Tongue (tissue), 2 donors: ENCODE measurements around the gene GAS2L2. TPM values are rescaled to one million over a fixed set of nuclear protein-coding genes. Genes with fewer than 3 reads are reported as not detected.
"Not testable (repeated sequence)": the region's sequence is repeated elsewhere in the genome, so short reads cannot be mapped to it uniquely, and the experiment has no call there.

Source experiments
- DNase-seq: peaks from one replicate; pipeline ENCODE4 v3.0.0-alpha.2; 2015
- total RNA-seq: library from RNA; depleted of rRNA; stranded (reverse); fragments of >200 nt; gene quantifications from one replicate; pipeline ENCODE4 v1.2.3, GENCODE V29; 2014

Gene GAS2L2
- total RNA-seq, 1 donor from 2014 or later, result not detected

DNA sequence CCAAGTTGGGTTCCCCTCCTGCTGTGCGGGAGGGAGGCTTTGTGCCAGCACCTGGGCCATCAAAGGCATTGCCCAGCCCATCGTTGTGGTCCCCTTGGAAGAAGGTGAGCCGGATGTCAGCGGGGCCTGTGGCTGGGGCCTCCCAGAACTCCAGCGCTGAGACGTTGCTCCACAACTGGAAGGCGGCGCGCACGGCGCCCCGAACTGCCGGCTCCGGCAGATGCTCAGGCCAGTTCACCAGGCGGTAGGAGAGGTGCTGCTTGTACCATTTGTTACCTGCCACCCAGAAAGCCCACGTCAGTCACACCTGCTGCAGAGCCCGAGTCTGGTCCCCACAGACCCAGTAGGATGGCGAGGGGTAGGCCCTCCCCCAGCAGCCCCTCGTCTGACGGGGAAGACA is 20.1 kb upstream of the GAS2L2 start:
- DNase-seq, result no peak

DNA sequence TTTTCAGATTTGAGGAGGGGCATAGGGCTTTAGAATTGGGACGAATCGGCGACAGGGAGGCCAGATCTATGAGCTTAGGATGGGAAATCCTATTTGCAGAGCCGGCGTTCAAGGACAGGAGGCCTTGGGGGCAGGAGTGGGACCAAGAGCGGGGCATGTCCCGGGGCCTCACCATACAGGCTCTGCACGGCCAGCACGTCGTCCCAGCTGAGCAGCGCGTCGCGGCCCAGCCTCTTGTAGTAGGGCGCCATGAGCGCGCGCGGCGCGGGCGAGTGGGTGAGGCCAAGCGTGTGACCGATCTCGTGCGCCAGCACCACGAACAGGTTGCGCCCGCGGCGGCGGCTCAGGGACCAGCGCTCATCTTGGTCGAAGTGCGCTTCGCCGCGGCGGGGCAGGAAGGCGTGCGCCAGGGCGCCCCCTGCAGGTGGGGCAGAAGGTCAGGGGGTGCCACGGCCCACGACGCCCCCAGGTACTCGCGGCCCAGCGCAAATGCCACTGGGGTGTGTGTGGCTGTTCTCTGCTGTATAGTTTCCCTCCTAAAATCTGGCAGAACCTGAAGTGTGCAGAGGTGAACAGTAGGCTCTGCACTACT is 17.0 kb upstream of the GAS2L2 start:
- DNase-seq, result no peak

DNA sequence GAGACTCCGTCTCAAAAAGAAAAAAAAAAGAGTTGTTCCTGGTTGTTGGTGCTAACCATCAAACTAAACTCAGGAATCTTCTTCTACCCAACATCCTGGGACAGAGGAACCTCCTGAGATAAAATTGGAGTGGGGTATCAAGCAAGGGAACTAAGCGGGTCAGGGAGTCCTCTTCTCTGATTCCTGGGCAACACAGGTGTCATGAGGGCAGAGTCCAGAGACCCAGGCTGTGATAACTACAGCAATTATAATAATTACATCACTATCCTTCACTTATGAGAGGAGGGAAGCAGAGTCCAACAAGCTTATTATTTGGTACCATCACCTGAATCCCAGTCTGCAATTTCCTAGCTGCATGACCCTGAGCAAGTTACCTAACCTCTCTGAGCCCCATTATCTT is 15.8 kb upstream of the GAS2L2 start:
- no peak for DNase-seq

DNA sequence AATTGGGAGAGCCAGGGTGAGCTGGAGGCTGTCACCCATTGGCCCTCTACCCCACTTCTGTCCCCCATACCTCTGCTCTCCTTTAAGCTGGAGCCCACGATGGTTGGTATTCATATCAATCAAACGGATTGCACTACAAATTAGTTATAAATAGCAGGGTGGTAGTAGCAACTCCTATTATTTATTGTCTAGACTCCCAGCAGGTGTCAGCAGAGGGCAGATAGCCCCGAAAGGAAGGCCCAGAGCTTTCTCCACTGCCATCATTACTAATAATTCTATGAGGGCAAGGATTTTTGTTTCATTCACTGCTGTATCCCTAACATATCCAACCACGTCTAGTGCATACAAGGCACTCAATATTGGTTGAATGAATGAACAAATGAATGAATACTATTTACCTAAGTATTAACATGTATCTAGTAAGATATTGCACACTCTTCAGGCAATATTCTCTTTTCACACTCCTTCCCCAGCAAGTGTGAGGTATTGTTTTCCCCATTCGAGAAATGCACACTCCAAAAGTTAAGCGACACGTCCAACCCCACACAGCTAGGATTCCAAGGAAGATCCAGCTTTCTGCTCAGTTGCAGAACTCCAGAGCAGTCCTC is 14.0 kb upstream of the GAS2L2 start:
- peak; percentile 58 for DNase-seq

DNA sequence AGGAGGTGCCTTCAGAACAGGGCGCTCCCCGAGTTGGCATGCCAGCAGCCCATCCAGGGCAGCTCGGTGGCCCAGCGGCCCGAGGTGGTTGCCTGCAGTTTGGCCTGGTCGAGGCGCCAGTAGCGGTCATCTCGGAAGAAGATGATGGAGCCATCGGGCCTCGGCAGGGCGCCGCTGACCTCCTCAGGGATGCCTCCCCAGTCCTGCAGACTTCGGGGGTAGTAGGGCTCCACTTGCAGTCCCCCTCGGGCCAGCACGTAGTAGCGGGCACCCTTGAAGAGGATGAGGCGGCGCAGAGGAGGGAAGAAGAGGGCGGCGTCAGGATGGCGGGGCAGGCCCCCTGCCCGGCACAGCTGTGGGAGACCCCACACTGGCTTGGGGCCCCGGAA is 13.4 kb upstream of the GAS2L2 start:
- DNase-seq, result no peak

DNA sequence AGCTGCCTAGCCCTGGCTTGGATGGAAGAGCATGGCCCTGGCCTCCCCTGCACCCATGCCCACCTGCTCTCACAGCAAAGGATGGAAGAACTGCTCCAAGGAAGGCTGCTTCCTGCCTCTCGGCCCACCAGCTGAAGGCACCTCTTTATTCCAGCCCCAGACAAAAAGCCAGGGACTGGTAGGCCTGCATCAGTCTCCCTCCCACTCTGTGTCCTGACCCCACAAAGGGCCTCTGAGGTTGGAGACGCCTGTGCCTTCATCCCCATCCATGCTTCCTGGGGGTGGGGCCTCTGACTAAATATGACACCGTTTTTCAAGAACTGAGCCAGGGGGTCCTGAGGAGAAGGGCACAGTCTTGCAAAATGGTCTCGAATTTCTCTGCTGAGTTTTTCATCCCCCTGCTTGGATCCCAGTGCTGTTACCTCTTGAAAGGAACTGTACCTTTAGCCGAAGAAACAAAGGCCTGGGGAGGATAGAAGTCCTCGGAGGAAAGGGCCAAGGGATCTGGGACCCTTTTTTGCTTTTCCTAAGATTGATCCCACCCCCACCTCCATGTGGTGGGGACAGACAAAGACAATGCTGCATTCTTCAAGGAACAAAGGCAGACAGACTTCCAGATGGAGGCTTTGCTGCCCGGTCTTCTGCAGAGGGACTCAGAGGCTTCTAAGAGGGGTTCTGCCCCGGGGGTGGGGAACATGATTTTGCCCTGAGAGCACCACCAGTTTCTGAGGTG is 12.9 kb upstream of the GAS2L2 start:
- DNase-seq, result no peak

DNA sequence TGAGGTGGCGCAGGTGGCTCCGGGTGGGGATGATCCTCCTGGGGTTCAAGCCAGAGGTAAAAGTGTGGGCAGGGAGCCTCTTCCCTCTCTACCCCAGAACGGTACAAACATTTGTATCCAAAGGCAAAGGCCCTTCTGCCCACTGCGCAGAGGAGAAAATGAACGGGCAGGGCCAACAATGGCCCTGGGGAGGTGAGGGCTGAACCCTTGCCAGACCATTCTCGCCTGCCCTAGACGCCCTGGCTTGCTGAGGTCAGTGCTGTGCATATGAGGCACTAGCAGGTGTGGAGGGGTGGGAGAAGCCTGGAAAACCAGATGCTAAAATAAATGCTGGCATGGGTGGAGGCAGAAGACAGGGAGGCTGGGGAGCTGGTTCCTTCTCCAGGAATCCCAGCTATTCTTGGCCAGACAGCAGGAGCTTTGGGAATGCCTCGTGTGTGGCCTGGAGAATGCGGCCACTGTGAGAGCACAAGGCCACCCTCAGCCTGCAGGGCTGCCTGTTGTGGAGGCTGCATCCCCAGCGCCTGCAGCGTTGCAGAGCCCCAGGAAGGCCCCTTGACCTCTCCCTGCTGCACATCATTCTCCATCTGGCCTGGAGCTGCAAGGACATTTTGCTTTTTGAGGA is 12.2 kb upstream of the GAS2L2 start:
- DNase-seq, result peak; percentile 31

DNA sequence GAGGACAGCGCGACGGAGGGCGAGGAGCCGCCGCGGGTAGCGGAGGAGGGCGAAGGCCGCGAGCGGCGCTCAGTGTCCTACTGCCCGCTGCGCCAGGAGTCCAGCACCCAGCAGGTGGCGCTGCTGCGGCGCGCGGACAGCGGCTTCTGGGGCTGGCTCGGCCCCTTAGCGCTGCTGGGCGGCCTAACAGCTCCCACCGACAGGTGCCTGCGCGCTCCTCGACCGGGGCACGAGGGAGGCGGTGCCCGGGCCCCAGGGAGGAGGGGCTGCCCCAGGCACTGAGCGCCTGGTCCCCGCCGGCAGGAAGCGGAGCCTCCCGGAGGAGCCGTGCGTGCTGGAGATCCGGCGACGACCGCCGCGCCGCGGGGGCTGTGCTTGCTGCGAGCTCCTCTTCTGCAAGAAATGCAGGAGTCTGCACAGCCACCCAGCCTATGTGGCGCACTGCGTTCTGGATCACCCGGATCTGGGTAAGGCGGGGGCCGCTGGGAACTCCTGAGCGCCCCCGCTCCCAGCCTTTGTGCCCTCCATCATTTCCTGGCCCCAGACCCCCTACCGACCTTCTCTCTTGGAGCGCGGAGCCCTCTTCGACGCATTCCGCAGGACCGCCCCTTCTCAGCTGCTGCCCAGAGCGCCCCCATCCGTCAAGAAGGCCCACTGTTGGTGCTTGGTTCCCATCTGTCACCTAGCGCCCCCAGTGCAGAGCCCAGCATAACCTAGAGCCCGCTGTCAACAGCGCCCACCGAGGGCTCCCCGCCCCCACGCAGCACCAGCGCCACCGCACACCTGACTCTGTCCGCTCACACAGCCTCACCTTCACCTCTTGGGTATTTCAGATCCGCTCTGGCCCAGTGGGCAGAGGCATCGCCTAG is 11.3 kb upstream of the GAS2L2 start:
- peak; percentile 93 for DNase-seq

DNA sequence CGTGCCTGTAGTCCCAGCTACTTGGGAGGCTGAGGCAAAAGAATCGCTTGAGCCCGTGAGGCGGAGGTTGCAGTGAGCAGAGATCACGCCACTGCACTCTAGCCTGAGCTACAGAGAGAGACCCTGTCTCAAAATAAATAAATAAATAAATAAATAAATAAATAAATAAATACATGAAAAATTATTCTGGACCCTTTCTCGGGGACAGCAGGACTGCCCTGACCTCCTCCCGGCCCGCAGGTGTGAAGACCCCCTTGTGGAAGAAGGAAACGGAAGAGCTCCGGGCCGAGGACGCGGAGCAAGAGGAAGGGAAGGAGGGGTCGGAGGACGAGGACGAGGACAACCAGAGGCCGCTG is 10.7 kb upstream of the GAS2L2 start:
- DNase-seq, result no peak

DNA sequence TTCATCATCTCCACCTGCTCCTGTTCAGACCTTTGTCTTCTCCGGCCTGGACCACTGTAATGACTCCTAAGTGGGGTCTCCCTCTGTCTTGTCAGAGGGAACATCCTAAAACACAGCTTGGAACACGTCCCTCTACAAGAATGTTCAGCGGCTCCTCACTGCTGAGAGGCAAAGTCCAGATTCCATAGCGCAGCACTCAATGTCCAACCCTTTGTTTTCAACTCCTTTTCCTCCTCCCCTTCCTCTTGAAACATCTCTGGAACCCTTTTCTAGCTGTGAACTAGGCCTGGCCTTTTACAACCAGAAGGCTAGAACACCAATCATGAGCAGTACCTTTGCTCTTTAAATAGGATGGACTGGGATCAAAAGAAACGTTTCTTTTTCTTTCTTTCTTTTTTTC is 8.6 kb upstream of the GAS2L2 start:
- DNase-seq, result no peak

DNA sequence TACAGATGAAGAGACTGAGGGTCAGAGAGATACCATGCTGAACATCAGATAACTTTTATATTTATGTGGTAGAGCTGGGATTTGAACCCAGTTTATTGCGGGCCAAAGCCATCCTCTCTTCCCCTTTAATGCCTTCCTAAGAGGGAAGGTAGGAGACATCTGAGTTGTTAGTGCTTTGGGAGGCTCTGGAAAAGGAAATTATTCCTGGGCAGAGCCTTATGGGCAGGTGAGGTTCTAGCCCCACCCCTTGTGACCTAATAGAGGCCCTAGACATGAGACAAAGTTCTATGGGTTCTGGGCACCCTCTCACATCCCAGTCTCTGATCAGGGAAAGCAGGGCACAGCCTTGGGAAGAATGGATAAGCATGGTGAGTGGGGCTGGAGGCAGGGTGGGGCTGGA is 7.5 kb upstream of the GAS2L2 start, which contains the start of gene C17orf50:
TSS of gene C17orf50 (plus strand) at position 301 of the 400 bp plus-strand sequence. CDS start at position 356, 55 bp downstream.
- DNase-seq, result no peak

DNA sequence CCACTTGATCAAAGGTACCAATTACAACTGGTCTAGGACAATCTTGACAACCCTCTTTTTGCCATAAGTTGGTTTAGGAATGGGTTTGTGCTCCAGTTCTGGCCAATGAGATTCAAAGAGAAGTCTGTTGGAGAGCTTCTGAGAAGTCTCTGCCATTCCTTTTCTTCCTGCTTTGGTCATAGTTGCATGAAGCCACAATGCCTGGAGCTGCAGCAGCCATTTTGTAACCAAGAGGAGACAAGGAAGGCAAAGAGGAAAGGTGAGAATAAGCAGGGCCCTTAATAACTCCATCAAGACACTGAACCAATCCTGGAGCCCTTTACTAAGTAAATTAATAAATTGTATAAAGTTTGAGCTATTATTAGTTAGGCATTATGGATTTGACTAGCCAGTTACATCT is 4.2 kb upstream of the GAS2L2 start:
- no peak for DNase-seq

DNA sequence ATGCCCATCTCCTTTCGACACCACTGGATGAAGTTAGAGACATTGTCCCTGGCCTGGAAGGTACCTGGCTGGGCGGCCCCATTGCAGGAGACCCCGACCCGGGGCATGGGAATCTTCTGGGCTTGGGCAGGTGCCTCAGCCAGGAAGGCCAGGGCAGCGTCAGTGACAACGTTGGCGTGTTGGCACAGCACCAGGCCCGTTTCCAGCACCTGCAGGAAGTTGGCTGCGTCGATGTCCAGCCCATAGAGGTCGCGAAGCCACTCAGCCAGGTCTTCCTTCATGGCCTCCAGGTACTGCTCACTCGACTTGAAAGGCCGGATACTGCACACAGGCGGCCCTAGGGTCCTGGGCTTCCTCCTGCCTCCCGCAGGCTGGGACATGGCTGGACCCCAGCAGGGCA is 568 bp downstream of the GAS2L2 start:
- no peak for DNase-seq

DNA sequence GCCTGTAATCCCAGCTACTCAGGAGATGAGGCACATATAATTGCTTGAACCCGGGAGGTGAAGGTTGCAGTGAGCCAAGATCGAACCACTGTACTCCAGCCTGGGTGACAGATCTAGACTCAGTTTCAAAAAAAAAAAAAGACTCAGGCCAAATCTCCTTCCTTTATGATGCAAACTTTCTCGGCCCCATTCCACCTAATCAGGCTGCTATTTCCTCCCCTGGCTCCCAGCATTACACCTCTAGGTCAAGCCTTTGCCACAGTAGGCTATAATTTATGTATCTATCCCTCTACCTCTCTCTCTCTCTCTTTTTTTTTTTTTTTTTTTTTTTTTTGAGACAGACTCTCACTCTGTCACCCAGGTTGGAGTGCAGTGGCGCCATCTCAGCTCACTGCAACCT is 1.5 kb downstream of the GAS2L2 start:
- DNase-seq, result not testable (repeated sequence)

DNA sequence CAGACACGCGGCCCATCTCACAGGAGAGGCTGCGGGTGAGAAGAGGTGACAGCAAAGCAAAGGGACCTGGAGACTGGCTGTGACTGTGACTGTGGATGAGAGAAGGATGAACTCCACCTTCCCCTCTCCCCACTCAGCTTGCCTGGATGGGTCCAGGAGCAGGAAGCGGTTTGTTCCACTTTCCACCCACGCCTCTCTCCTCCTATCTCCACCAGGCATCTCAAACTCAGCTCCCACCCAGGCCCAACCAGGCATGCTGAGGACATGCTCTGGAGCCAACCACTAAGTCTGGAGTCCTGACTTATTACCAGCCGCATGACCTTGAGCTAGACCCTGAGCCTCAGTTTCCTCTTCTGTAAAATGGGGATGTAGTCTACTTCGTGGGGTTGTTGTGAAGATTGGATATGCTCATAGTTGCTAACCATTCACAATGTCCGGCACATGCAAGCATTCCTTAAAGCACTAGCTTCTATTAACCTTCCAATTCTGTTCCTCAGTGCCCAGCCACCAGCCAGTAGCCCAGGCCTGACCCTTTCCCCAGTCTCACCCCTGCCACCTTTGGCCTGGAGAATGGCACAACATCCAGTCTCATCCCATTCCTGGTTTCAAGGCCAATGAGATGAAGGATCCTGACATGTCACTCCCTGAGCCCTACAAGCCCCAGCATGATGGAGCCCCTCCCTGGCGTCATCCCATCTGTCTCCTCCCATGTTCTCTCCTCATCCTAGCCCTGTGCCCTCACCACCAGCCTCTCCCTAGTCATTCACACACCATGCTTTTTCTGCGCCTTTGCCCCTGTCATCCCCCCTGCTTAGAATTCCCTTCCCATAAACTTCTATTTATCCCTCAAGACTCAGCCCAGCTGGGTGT is 2.3 kb downstream of the GAS2L2 start:
- no peak for DNase-seq

DNA sequence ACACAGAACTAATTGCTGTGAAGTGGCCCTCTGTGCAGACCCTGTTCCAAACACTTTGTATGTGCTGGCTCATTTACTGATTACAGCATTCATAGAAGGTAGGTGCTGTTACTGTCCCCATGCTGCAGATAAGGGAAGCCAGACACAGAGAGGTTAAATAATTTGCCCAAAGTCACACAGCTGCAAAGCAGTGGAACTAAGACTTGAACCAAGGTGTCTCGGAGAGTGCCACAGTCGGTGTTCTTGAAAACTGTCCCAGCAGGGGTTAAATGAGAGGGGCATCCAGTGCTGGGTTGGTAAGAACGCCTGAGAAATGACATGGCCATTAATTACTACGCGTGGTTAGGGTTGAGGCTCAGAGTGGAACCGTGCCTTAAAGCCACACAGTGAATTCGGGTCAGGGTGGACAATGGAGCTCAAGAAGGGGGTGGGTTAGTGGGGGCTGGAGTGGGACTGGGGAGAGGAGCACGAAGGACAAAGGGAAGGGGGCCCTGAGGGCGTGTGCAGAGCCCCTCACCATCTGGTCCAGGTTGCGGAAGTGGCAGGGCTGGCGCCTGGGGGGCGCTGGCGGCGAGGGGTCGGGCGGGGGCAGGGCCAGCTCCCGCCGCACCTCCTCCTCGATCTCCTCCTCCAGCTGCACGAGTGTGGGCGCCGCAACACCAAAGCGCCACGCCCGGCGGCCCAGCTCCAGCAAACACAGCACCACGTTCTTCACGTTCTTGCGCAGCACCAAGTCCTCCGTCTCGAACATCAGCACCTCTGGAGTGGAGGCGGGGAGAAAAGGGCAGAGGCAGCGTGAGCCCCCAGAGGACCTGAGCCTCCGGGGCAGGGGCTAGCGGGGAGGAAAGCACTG is 3.3 kb downstream of the GAS2L2 start:
- DNase-seq, result no peak

DNA sequence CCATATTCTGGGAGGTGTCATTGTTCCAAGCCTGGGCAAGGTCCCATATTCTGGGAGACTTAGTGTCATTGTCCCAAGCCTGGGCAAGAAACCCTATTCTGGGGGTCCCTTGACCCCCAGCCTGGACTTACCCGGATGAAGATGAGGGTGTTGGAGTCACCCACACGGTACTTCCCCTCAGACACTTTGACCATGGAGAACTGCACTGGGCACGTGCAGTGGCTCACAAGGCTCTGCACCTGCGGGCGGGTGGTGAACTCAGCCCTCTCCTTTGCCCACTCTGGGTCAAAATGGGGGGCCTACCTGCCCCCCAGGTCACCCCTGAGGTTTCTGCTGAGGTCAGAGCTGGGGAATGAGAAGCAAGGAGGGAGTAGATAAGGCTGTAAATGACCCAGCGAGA is 4.1 kb downstream of the GAS2L2 start:
- DNase-seq, result no peak

DNA sequence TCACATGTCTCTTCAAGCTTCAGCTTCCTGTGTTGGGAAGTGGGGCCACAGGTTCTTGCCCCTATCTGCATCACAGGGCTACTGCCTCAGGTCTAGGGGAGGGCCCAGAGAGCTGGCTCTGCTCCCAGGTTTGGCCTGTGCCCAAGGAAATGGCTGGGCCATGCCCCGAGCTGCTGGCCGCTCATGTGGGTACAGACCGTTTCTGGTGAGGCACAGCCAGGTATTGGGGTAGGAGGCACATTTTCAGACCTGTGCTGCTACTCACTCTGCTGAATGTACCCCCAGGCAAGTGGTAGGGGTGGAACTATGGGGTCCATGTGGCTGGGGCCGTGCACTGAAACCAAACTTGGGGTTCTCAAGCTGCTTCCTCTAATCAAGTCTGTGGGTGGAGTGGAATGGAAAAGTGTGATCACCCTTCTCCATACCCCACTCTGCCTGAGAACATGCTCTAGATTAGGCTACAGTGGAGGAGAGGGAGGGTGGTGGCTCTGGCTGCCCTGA is 4.6 kb downstream of the GAS2L2 start:
- no peak for DNase-seq

DNA sequence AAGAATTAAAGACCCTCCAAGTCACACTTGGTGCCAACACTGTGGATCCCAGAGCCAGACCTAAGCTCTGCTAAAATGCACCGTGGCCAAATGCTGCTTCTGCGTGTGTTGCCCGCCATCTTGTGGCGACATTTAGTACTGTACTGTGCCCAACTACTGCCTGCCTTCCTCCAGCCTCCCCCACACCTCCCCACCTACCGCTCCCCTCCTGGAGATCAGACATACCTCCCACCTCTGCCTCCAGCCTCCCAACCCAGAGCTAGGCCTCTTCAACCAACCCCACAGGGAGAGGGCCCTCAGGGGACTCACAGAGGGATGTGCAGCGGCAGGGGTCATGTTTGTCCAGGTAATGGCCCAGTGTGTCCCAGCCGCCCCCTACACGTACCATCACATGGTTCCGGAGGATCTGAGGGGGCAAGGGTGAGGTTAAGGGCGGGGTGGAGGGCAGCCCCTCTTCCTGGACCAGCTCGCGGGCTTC is 5.5 kb downstream of the GAS2L2 start:
- DNase-seq, result peak; percentile 86

DNA sequence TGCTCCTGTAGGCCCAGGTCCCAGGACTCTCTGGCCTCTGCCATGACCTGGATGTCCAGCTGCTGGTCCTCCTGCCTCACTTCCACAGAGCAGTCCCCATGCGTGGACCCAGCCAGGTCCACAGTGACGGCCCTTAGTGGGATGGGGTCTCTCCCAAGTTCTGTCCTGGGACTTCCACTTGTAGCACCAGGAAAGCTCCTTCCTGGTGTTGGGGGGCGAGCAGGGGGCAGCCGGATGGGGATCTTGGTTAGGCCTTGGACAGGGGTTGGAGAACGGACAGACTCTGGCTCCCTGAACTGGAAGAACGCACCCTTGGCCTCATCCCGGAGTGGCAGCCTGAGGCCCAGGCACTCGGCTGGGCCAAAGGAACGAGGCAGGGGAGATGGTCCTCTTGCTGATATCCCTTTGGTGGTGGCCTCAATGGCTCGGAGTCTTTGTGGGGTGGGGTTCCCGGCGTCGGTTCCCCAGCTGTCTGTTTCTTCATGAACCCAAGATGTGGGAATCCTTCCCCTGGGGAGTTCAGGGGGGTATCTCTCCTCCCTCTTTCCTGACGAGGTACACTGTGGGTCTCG is 7.2 kb downstream of the GAS2L2 start:
- no peak for DNase-seq
